PC-9 (cell line): ENCODE data around the gene CDC20.

Experiments
- CTCF ChIP-seq: fragments of 200-600 bp; sonication (generic); conservative IDR thresholded peaks from 2 replicates; pipeline ENCODE4 v1.6.1; 2017; ENCODE audit warnings: mixed run types, antibody characterized with exemption, mild to moderate bottlenecking, moderate library complexity
- EZH2 ChIP-seq: fragments of 200-600 bp; sonication (generic); IDR thresholded peaks from 2 replicates; pipeline ENCODE4 v1.8.0; 2017; ENCODE audit warnings: antibody characterized with exemption, low read depth

- TF ChIP-seq CTCF (no peak), EZH2 (no peak)
Measured at GRCh38 chr1:43381612-43382011, 22.8 kb downstream of the CDC20 start.
